GM12878 (cell line): ENCODE data around the gene SLIRP. TPM values are rescaled to one million over a fixed set of nuclear protein-coding genes. Genes with fewer than 3 reads are reported as not detected.

ENCODE experiments used
- polyA plus RNA-seq, 11 experiments: library from polyadenylated mRNA; depleted of rRNA in 4 of 11; unstranded in 6 of 11; stranded (reverse) in 5 of 11; fragments of >200 nt; fragmentation: Nextera tagmentation in 4 of 11; fragmentation: Illumina TruSeq in 1 of 11; extraction: Ambion mirVana in 4 of 11; extraction: Trizol in 1 of 11; gene quantifications; 1 replicate in 1 of 11; 2 replicates in 10 of 11; pipeline versions ENCODE4 v1.2.1 to v1.2.3, GENCODE V29; 2011 to 2016; ENCODE audit warnings: inconsistent platforms in 2 of 11, missing spikeins in 2 of 11, low read depth in 1 of 11
- total RNA-seq, 4 experiments: library from RNA; depleted of rRNA in 3 of 4; stranded (reverse); fragments of >200 nt in 3 of 4; fragmentation: Illumina TruSeq in 1 of 4; extraction: Trizol in 1 of 4; gene quantifications; 2 replicates each; pipeline versions ENCODE4 v1.2.1 to v1.2.3, GENCODE V29; 2013 to 2021
- TF ChIP-seq, protein P1 (sequence below): fragments of 450-650 bp; IDR thresholded peaks from 2 replicates; pipeline ENCODE4 v1.6.1; 2016; ENCODE audit warnings: mild to moderate bottlenecking
- TF ChIP-seq, protein P2 (sequence below): fragments of 450-650 bp; conservative IDR thresholded peaks from 2 replicates; pipeline ENCODE4 v1.6.1; 2017; ENCODE audit warnings: mild to moderate bottlenecking, moderate library complexity

SLIRP gene
- total and polyA plus RNA-seq, 10 of the 15 experiments (the other 5 are each of a cell fraction or from before 2014, with no cell fraction given) = 196 to 1,510 (median 596) TPM

DNA sequence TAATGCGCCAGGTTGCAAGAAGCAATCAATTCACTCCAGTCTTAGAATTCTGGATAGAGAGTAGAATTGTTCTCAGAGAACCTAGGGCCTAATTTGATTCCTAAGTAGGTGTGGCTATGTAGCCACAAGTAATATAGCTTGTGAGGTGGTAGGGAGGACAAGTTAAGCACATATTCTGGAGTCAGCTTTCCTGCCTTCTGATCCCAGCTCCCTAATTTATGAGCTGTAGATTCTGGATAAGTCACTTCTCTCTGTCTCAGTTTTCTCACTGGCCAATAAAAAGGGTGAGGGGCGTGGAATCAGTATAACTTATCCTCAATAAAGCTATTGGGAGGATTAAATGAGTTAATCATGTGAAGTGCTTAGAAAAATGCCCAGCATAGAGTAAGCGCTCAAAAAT, 56.1 kb downstream of the SLIRP start (continued):
- TF ChIP-seq, protein P1, sequence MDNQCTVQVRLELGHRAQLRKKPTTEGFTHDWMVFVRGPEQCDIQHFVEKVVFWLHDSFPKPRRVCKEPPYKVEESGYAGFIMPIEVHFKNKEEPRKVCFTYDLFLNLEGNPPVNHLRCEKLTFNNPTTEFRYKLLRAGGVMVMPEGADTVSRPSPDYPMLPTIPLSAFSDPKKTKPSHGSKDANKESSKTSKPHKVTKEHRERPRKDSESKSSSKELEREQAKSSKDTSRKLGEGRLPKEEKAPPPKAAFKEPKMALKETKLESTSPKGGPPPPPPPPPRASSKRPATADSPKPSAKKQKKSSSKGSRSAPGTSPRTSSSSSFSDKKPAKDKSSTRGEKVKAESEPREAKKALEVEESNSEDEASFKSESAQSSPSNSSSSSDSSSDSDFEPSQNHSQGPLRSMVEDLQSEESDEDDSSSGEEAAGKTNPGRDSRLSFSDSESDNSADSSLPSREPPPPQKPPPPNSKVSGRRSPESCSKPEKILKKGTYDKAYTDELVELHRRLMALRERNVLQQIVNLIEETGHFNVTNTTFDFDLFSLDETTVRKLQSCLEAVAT = no peak
- TF ChIP-seq, protein P2, sequence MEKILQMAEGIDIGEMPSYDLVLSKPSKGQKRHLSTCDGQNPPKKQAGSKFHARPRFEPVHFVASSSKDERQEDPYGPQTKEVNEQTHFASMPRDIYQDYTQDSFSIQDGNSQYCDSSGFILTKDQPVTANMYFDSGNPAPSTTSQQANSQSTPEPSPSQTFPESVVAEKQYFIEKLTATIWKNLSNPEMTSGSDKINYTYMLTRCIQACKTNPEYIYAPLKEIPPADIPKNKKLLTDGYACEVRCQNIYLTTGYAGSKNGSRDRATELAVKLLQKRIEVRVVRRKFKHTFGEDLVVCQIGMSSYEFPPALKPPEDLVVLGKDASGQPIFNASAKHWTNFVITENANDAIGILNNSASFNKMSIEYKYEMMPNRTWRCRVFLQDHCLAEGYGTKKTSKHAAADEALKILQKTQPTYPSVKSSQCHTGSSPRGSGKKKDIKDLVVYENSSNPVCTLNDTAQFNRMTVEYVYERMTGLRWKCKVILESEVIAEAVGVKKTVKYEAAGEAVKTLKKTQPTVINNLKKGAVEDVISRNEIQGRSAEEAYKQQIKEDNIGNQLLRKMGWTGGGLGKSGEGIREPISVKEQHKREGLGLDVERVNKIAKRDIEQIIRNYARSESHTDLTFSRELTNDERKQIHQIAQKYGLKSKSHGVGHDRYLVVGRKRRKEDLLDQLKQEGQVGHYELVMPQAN = no peak

Other genes starting within 250 kb of the SLIRP start
- gene ISM2, start 209.3 kb upstream of the SLIRP start, total RNA-seq (2014; rRNA removed) = not detected in 2 replicates
- not detected in 2 replicates for gene ISM2, start 209.3 kb upstream of the SLIRP start, total RNA-seq (2014; rRNA removed; fragmentation: Illumina TruSeq; extraction: Trizol)
- gene ISM2, start 209.3 kb upstream of the SLIRP start, total RNA-seq (2021) = not detected in 2 replicates
- gene ISM2, start 209.3 kb upstream of the SLIRP start, polyA plus RNA-seq (2011; rRNA removed) = 0.03 TPM in 1 of 2 replicates, not detected in the other
- gene ISM2, start 209.3 kb upstream of the SLIRP start, polyA plus RNA-seq (2014; fragmentation: Illumina TruSeq; extraction: Trizol) = not detected in 2 replicates
- gene ISM2, start 209.3 kb upstream of the SLIRP start, polyA plus RNA-seq (2014; fragmentation: Nextera tagmentation; extraction: Ambion mirVana) = not detected
- gene ISM2, start 209.3 kb upstream of the SLIRP start, polyA plus RNA-seq (2014; rRNA removed) = 0.14 TPM in 1 of 2 replicates, not detected in the other
- gene ISM2, start 209.3 kb upstream of the SLIRP start, polyA plus RNA-seq (2016; fragmentation: Nextera tagmentation; extraction: Ambion mirVana) = not detected
- 17.6 and 21.7 TPM in 2 replicates for gene SPTLC2, start 91.5 kb upstream of the SLIRP start, total RNA-seq (2014; rRNA removed)
- gene SPTLC2, start 91.5 kb upstream of the SLIRP start, total RNA-seq (2014; rRNA removed; fragmentation: Illumina TruSeq; extraction: Trizol) = 25.2 and 25.3 TPM in 2 replicates
- 32.5 and 35.1 TPM in 2 replicates for gene SPTLC2, start 91.5 kb upstream of the SLIRP start, total RNA-seq (2021)
- gene SPTLC2, start 91.5 kb upstream of the SLIRP start, polyA plus RNA-seq (2011; rRNA removed) = 25.2 and 32.5 TPM in 2 replicates
- gene SPTLC2, start 91.5 kb upstream of the SLIRP start, polyA plus RNA-seq (2014; fragmentation: Illumina TruSeq; extraction: Trizol) = 18.8 and 25.0 TPM in 2 replicates
- 1 to 10 TPM; 6.9 to 7.3 TPM for gene SPTLC2, start 91.5 kb upstream of the SLIRP start, polyA plus RNA-seq (2014; fragmentation: Nextera tagmentation; extraction: Ambion mirVana)
- 11.3 and 14.1 TPM in 2 replicates for gene SPTLC2, start 91.5 kb upstream of the SLIRP start, polyA plus RNA-seq (2014; rRNA removed)
- 10 to 100 TPM; 20.7 to 26.2 TPM for gene SPTLC2, start 91.5 kb upstream of the SLIRP start, polyA plus RNA-seq (2016; fragmentation: Nextera tagmentation; extraction: Ambion mirVana)
- gene ALKBH1, start 80 bp upstream of the SLIRP start, total RNA-seq (2014; rRNA removed) = 14.9 and 15.0 TPM in 2 replicates
- 12.2 and 14.7 TPM in 2 replicates for gene ALKBH1, start 80 bp upstream of the SLIRP start, total RNA-seq (2014; rRNA removed; fragmentation: Illumina TruSeq; extraction: Trizol)
- 15.4 and 18.9 TPM in 2 replicates for gene ALKBH1, start 80 bp upstream of the SLIRP start, total RNA-seq (2021)
- 24.1 and 27.0 TPM in 2 replicates for gene ALKBH1, start 80 bp upstream of the SLIRP start, polyA plus RNA-seq (2011; rRNA removed)
- 19.7 and 23.1 TPM in 2 replicates for gene ALKBH1, start 80 bp upstream of the SLIRP start, polyA plus RNA-seq (2014; fragmentation: Illumina TruSeq; extraction: Trizol)
- 1 to 10 TPM; 6.5 to 9.3 TPM for gene ALKBH1, start 80 bp upstream of the SLIRP start, polyA plus RNA-seq (2014; fragmentation: Nextera tagmentation; extraction: Ambion mirVana)
- gene ALKBH1, start 80 bp upstream of the SLIRP start, polyA plus RNA-seq (2014; rRNA removed) = 13.5 and 15.2 TPM in 2 replicates
- 10 to 100 TPM; 19.8 to 23.4 TPM for gene ALKBH1, start 80 bp upstream of the SLIRP start, polyA plus RNA-seq (2016; fragmentation: Nextera tagmentation; extraction: Ambion mirVana)
- 57.5 and 60.9 TPM in 2 replicates for gene SNW1, start 53.1 kb downstream of the SLIRP start, total RNA-seq (2014; rRNA removed)
- gene SNW1, start 53.1 kb downstream of the SLIRP start, total RNA-seq (2014; rRNA removed; fragmentation: Illumina TruSeq; extraction: Trizol) = 91.3 and 92.2 TPM in 2 replicates
- 74.8 and 75.2 TPM in 2 replicates for gene SNW1, start 53.1 kb downstream of the SLIRP start, total RNA-seq (2021)
- gene SNW1, start 53.1 kb downstream of the SLIRP start, polyA plus RNA-seq (2011; rRNA removed) = 56.6 and 84.7 TPM in 2 replicates
- 109 and 139 TPM in 2 replicates for gene SNW1, start 53.1 kb downstream of the SLIRP start, polyA plus RNA-seq (2014; fragmentation: Illumina TruSeq; extraction: Trizol)
- 10 to 100 TPM; 73.7 to 86.8 TPM for gene SNW1, start 53.1 kb downstream of the SLIRP start, polyA plus RNA-seq (2014; fragmentation: Nextera tagmentation; extraction: Ambion mirVana)
- gene SNW1, start 53.1 kb downstream of the SLIRP start, polyA plus RNA-seq (2014; rRNA removed) = 52.7 and 63.7 TPM in 2 replicates
- gene SNW1, start 53.1 kb downstream of the SLIRP start, polyA plus RNA-seq (2016; fragmentation: Nextera tagmentation; extraction: Ambion mirVana) = 10 to 100 TPM; 76.6 to 83.1 TPM
- 3.3 and 4.8 TPM in 2 replicates for gene ADCK1, start 92.0 kb downstream of the SLIRP start, total RNA-seq (2014; rRNA removed)
- gene ADCK1, start 92.0 kb downstream of the SLIRP start, total RNA-seq (2014; rRNA removed; fragmentation: Illumina TruSeq; extraction: Trizol) = 3.5 and 3.6 TPM in 2 replicates
- gene ADCK1, start 92.0 kb downstream of the SLIRP start, total RNA-seq (2021) = 6.2 and 6.9 TPM in 2 replicates
- 2.1 and 3.3 TPM in 2 replicates for gene ADCK1, start 92.0 kb downstream of the SLIRP start, polyA plus RNA-seq (2011; rRNA removed)
- gene ADCK1, start 92.0 kb downstream of the SLIRP start, polyA plus RNA-seq (2014; fragmentation: Illumina TruSeq; extraction: Trizol) = 4.7 and 5.3 TPM in 2 replicates
- gene ADCK1, start 92.0 kb downstream of the SLIRP start, polyA plus RNA-seq (2014; fragmentation: Nextera tagmentation; extraction: Ambion mirVana) = 1 to 10 TPM; 3.5 to 3.6 TPM
- gene ADCK1, start 92.0 kb downstream of the SLIRP start, polyA plus RNA-seq (2014; rRNA removed) = 6.4 and 7.6 TPM in 2 replicates
- gene ADCK1, start 92.0 kb downstream of the SLIRP start, polyA plus RNA-seq (2016; fragmentation: Nextera tagmentation; extraction: Ambion mirVana) = 1 to 10 TPM; 7.6 to 8.5 TPM